GM21576 (cell line): Measurements from ENCODE around the gene WWOX.

Experiments
- ATAC-seq: cut with Tn5 transposase; IDR thresholded peaks from one replicate; pipeline ENCODE4 v1.9.1; 2021; ENCODE audit warnings: mild to moderate bottlenecking, moderate library complexity; ENCODE audit not compliant: unreplicated experiment

WWOX gene

GRCh38 chr16:78192734-78193488, 93.5 kb downstream of the WWOX start:
- no peak for ATAC-seq

- ATAC-seq = no peak
Measured at GRCh38 chr16:78194948-78195347, 95.5 kb downstream of the WWOX start.

GRCh38 chr16:78195797-78196196, 96.3 kb downstream of the WWOX start:
- no peak for ATAC-seq

GRCh38 chr16:78196502-78196901, 97.0 kb downstream of the WWOX start:
- no peak for ATAC-seq

GRCh38 chr16:78198288-78198687, 98.8 kb downstream of the WWOX start:
- no peak for ATAC-seq

- ATAC-seq = no peak
Measured at GRCh38 chr16:78199325-78200022, 100.0 kb downstream of the WWOX start.

- ATAC-seq = no peak
Measured at GRCh38 chr16:78200023-78200389, 100.6 kb downstream of the WWOX start.

GRCh38 chr16:78200623-78201096, 101.2 kb downstream of the WWOX start:
- ATAC-seq = no peak

- ATAC-seq = no peak
Measured at GRCh38 chr16:78205506-78205905, 106.1 kb downstream of the WWOX start.

- no peak for ATAC-seq
Measured at GRCh38 chr16:78206623-78207223, 107.3 kb downstream of the WWOX start.

- ATAC-seq = no peak
Measured at GRCh38 chr16:78209951-78210661, 110.7 kb downstream of the WWOX start.

- ATAC-seq = no peak
Measured at GRCh38 chr16:78211020-78211599, 111.7 kb downstream of the WWOX start.

- ATAC-seq = no peak
Measured at GRCh38 chr16:78211946-78212345, 112.5 kb downstream of the WWOX start.

- no peak for ATAC-seq
Measured at GRCh38 chr16:78212674-78213073, 113.2 kb downstream of the WWOX start.

- no peak for ATAC-seq
Measured at GRCh38 chr16:78213751-78214150, 114.3 kb downstream of the WWOX start.

GRCh38 chr16:78215222-78215621, 115.8 kb downstream of the WWOX start:
- ATAC-seq = no peak

GRCh38 chr16:78216166-78216745, 116.8 kb downstream of the WWOX start:
- ATAC-seq = no peak

- no peak for ATAC-seq
Measured at GRCh38 chr16:78217276-78217675, 117.8 kb downstream of the WWOX start.

GRCh38 chr16:78218279-78218678, 118.8 kb downstream of the WWOX start:
- no peak for ATAC-seq

GRCh38 chr16:78218856-78219651, 119.6 kb downstream of the WWOX start:
- ATAC-seq = no peak
